HG03097 (cell line): ENCODE measurements around the gene ARHGEF40.
A peak's percentile ranks its signal among the peaks of the same experiment; 100 is the strongest.

ENCODE experiments used
- ATAC-seq: cut with Tn5 transposase; IDR thresholded peaks from one replicate; pipeline ENCODE4 v1.9.1; 2021; ENCODE audit not compliant: unreplicated experiment, low FRiP score

Gene ARHGEF40

GRCh38 chr14:21058903-21059302 is 11.2 kb upstream of the ARHGEF40 start:
- no peak for ATAC-seq

GRCh38 chr14:21059842-21060613 is 10.1 kb upstream of the ARHGEF40 start:
- no peak for ATAC-seq

DNA sequence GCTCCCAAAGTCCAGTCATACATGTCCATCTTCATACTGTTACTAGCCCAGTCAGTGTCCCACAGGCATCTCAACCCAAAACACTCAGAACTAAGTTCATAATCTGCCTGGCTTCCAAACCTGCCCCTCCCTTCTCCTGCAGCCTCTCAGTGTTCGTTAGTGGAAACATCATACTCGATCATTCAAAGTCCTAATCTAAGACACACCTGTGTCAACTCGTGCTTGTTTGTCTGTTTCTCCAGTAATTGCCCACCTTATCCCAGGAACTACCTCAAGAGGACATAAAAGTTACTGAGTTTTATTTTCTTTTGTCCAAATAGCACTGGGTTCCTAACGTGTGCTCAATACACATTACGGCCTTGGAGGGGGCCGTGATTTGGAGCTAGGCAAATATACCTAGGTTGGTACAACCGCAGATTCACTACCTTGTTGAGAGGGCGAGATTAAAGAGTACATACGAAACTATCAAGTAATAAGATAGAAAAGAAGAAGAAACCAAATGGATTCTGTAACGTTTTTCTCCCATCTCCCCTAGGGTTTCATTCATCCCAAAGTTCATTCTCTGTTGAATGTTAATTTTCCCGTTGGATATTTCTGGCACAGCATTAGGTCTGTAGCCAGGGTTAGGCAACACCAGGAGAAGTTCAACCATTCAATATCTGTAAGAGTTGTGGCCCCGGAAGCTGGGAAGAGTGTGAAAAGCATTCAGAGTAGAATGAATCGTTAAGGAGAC is 9.3 kb upstream of the ARHGEF40 start:
- no peak for ATAC-seq

- ATAC-seq, result no peak
These were observed 8.8 kb upstream of the ARHGEF40 start for GRCh38 chr14:21061347-21061668.

DNA sequence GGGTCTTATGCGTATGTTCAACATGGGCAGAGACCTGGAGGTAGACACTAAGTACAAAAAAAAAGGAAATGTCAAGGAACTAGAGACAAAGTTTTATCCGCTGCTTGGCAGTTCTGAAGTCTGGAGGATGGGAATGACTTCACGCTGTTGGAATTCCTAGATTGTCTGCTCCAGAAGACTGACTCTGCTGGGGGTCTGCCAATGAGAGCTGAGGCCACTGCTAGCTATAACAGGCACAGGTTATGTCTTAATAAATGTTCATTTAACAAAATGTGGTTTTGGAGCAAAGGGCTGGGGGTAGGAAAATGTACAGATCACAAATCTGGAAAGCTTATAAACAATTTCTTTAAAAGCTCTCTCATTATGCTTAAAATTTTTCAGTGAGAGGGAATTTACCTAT is 6.6 kb upstream of the ARHGEF40 start:
- ATAC-seq, result no peak

GRCh38 chr14:21066882-21067502 is 3.1 kb upstream of the ARHGEF40 start:
- ATAC-seq, result no peak

- no peak for ATAC-seq
These were observed 1.4 kb upstream of the ARHGEF40 start for GRCh38 chr14:21068521-21069387.

GRCh38 chr14:21069388-21070082 is 569 bp upstream of the ARHGEF40 start:
- no peak for ATAC-seq

- ATAC-seq, result no peak
These were observed 613 bp downstream of the ARHGEF40 start for GRCh38 chr14:21070610-21071224.

- ATAC-seq, result peak; percentile 58
These were observed 1.3 kb downstream of the ARHGEF40 start for GRCh38 chr14:21071225-21072030.

DNA sequence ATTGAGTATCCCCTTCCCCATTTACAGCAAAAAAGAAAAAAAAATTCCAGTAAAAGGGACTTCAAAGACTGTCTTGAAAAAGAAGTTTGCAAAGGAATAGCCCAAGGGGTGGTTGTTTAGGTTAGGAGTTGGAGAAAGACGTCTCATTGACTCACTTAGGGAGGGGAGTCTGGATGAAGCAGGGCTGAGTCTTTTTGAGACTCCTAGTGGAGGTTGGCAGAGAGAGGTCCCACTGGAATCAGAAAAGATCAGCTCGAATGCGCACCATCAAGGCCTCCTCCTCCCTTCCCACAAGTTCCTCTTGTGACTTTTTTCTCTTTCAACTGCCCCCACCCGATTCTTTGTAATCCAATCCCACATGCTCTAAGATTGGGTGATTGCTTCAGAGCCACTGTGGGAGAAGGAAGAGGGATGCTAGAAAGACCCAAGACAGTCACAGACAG is 1.9 kb downstream of the ARHGEF40 start:
- no peak for ATAC-seq

DNA sequence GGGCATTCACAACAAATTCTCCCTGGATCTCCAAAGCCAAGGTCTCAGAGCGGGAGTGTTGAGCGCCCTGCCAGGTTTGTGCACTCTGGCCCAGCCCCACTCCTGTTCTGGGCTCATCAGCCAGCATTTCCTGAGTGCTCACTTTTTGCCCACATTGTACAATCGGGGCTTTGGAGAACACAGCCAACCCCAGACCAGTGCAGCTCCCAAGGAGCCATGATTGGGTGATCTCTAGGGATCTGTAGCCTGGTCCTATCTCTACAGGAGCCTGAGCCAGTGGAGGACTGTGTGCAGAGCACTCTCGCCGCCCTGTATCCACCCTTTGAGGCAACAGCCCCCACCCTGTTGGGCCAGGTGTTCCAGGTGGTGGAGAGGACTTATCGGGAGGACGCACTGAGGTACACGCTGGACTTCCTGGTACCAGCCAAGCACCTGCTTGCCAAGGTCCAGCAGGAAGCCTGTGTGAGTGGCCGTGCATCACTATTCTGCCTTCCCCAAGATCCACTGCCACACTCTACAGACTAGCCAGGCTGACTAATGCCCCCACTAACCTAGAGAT is 2.8 kb downstream of the ARHGEF40 start:
- no peak for ATAC-seq

DNA sequence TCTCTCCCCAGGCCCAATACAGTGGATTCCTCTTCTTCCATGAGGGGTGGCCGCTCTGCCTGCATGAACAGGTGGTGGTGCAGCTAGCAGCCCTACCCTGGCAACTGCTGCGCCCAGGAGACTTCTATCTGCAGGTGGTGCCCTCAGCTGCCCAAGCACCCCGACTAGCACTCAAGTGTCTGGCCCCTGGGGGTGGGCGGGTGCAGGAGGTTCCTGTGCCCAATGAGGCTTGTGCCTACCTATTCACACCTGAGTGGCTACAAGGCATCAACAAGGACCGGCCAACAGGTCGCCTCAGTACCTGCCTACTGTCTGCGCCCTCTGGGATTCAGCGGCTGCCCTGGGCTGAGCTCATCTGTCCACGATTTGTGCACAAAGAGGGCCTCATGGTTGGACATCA is 3.8 kb downstream of the ARHGEF40 start:
- ATAC-seq, result no peak

DNA sequence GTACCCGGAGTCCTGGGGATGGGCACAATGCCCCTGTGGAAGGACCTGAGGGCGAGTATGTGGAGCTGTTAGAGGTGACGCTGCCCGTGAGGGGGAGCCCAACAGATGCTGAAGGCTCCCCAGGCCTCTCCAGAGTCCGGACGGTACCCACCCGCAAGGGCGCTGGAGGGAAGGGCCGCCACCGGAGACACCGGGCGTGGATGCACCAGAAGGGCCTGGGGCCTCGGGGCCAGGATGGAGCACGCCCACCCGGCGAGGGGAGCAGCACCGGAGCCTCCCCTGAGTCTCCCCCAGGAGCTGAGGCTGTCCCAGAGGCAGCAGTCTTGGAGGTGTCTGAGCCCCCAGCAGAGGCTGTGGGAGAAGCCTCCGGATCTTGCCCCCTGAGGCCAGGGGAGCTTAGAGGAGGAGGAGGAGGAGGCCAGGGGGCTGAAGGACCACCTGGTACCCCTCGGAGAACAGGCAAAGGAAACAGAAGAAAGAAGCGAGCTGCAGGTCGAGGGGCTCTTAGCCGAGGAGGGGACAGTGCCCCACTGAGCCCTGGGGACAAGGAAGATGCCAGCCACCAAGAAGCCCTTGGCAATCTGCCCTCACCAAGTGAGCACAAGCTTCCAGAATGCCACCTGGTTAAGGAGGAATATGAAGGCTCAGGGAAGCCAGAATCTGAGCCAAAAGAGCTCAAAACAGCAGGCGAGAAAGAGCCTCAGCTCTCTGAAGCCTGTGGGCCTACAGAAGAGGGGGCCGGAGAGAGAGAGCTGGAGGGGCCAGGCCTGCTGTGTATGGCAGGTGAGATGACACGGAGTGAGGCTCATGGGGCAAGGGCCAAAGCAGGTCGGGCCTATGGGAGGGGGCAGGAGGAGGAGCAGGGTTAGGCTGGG is 4.5 kb downstream of the ARHGEF40 start:
- ATAC-seq, result no peak

- ATAC-seq, result no peak
These were observed 5.8 kb downstream of the ARHGEF40 start for GRCh38 chr14:21075719-21076437.

GRCh38 chr14:21077672-21078071 is 7.6 kb downstream of the ARHGEF40 start:
- ATAC-seq, result no peak

DNA sequence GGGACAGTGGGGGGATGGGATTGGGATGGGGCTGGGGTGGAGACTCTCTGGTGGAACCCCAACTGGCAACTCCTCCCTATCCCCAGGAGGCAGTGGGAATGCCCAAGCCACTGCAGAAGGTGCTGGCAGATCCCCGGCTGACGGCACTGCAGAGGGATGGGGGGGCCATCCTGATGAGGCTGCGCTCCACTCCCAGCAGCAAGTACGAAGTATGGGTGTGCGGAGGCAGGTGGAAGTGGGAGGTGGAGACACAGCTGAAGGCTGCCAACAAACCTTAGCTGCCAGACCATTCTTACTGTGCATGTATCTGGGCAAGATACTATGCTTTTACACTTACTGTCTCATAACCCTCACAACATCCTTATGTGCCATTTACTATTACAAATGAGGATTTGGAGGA is 8.2 kb downstream of the ARHGEF40 start:
- no peak for ATAC-seq
